Activated CD8-positive, alpha-beta memory T cell treated with anti-CD3 and anti-CD28 coated beads for 1 hour (primary cell): ENCODE data around the gene TMEM141.
"Not testable (repeated sequence)": the region's sequence is repeated elsewhere in the genome, so short reads cannot be mapped to it uniquely, and the experiment has no call there.

ENCODE experiments used
- DNase-seq, 2 donors: peaks; one replicate each; pipeline ENCODE4 v3.0.0-alpha.2; 2020; ENCODE audit warnings: low read depth in 1 of 2; ENCODE audit errors: extremely low read depth in 1 of 2

The TMEM141 gene

DNA sequence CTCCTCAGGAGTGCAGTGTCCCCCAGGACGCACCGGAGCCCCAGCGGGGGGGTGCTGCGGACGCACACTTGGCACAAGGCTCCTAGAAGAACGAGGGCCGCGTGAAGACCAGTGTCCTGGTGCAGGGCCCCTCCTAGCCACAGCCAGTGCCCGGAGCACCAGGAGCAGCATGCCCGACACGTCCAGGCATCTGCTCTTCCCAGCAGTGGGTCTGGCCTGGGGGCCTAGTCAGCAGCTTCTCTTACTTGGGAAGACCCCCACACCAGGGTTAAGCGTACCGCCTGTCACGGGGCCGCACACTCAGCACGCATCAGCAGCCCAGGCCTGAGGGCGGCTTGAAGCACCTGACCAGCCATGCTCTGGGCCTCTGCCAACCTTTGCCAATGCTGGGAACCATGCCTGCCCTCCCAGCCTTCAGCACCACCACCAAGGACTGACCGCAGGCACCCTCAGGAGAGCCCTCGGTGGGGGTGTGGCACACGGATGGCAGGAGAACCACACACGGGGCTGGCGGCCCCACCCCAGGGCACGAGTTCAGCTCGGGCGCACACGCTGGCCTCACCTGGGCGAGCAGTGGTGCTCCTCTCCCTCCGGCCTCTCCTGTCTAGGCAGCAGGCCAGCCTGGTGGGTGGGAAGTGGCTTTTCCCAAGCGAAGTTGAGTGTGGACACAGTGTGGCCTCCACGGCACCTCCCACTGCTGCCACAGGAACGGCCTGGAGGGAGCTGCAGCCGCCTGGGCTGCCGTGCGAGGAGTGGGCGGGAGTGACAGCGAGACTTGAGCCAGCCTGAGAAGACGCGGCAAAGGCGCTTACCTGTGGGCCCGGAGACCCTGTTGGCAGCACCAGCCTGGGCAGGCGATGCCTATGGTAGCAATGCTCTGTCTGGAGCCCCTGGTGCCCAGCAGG, 39.1 kb downstream of the TMEM141 start:
- DNase-seq = no peak

DNA sequence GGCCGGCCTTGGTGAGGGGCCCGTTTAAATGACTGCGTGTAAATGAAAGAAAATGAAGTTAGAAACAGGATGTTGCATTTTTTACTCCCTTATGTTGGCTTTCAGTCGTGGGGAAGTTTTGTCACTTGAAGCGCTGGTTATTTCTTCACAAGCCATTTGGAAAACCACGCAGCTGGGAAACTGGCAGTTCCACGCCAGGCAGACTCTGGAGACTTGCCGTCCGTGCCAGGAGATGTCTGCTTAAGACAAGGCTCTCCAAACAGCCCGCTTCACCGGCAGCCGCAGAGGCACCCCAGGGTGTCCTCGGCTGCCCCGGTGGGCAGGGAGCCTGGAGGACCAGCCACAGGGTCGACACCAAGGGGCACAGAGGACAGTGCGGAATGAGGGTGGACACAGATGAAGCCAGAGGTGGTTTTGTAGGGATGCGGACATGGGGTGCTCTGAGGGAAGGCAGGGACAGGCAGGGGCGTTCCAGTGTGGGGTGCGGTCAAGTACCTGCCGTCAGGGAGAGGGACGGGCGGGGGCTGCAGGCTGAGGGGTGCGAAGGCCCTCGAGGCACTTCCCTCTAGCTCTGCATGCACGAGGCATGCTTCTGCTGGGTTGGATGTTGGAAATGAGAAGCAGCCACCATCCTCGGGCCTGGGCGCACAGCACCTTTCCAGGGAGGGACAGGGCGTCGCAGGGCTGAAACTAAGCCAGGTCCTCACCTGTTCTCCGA, 40.0 kb downstream of the TMEM141 start:
- no peak for DNase-seq

DNA sequence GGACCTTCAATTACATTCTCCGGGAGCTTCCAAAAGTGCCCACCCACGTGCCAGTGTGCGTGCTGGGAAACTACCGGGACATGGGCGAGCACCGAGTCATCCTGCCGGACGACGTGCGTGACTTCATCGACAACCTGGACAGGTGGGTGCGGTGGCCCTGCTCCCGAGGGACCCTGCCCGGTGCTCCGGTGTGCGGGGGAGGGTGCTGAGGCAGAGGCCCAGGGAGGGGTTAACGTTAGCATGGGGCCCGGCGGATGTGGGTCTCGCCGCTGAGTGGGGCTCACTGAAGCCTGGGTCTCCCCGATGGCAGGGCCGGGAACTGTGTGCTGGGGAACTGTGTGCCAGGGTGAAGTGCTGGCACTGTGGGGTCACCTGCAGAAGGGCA, 40.6 kb downstream of the TMEM141 start:
- DNase-seq = no peak

DNA sequence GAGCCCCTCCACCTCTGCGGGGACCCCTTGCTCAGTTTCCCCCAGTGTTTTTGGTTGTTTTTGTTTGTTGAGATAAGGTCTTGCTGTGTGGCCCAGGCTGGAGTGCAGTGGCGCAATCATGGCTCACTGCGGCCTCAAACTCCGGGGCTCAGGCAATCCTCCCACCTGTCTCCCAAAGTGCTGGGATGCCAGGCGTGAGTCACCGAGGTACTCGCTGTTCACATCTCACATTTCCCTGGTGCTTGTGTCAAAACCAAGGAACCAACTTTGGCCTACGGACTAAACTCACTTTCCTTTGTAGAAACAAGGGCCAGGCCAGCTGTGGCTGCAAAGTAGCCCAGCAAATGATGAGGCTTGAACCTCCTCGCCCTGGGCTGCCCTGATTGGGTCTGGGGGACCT, 41.4 kb downstream of the TMEM141 start:
- DNase-seq = no peak

DNA sequence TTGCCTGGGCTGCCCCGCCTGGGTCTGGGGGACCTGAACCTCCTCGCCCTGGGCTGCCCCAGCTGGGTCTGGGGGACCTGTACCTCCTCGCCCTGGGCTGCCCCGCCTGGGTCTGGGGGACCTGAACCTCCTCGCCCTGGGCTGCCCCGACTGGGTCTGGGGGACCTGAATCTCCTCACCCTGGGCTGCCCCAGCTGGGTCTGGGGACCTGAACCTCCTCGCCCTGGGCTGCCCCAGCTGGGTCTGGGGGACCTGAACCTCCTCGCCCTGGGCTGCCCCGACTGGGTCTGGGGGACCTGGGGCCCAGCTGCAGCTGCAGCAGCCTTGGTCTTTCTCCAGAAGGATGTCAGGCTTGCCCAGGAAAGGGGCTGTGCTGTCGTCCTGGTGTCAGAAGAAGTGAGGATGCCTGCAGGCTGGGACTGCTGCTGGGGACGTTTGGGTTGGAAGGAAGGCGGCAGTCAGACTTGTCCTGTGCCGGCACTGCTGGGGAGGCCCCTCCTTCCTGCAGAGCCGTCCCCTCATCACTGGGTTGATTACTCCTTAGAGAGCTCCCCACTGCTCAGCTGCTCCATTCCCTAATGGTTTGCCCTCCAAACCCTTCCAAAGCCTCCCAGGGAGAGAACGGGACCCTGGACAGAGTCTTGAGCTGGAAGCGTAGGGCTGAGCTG, 42.4 kb downstream of the TMEM141 start:
- not testable (repeated sequence) for DNase-seq

DNA sequence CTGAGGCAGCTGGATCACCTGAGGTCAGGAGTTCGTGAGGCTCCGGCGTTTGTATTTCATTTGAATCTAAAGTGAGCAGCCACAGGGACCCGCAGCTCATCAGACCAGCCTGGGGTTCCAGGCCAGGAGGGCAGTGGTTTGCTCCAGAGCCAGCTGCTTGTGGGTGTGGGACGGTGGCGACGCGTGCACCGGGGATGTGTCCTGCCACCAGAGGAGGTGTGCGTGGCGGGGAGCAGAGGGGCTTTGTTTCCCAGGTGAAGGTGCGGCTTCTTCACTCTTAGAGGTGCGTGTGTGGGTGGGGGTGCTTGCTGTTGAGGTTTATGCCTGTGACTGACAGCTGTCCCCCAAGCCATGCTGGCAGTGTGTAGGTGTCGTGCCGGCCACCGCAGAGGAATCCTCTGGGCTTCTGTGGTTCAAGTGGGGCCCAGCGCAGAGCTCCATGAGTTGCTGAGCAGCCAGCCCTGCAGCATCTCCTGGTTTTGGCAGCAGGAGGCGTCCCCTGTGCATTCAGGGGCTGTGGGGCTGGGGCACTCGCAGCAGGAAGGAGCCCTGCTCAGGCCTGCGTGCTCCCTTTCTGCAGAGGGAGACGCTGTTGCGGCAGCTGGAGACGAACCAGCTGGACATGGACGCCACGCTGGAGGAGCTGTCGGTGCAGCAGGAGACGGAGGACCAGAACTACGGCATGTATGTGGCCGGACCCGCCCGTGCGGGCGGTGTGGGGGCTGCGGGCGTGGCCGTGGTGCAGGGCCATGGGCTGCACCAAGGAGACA, 44.2 kb downstream of the TMEM141 start:
- no peak for DNase-seq

DNA sequence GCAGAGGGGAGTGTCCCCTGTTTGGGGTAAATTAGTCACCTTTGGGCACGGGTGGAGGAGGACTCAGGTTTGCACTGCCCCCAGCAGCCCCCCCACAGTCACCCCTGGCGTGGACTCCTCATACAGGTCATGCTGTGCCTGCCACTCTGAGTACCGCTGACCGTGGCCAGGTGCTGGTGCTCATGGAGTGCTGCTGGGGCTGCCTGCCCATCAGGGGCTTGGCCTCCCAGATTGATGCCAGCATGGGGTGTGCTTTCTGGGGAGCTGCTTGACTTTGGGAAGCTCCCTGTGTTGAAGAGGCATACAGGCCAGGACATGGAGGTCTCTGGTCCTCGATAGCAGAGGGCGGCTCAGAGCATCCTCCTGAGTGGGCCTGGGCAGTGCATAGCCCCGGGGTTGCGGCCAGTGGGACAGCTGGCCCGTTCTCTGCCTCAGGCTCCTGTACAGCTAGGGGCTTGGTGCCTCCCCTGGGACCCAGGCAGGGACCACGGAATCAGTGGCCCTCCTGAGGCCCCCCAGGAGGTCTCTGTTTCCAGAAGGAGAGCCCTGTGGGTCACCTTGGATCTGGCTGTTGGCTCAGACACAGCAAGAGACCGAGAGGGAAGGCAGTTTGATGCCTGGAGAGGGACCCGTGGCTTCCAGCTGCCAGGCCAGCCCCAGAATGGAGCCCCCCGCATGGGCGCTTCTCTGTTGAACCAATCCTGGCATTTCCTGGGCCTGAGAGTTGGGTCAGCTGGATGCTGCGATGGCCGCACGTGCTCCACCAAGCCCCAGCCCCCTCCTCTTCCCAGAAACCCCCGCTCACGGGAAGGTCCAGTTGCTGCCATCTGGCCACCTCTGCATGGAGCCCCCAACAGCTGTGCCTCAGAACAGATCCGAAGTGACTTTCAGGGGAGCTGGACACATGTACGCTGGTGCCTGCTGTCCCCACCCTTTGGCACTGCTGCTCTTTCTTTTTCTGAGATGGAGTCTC, 45.1 kb downstream of the TMEM141 start:
- no peak for DNase-seq

DNA sequence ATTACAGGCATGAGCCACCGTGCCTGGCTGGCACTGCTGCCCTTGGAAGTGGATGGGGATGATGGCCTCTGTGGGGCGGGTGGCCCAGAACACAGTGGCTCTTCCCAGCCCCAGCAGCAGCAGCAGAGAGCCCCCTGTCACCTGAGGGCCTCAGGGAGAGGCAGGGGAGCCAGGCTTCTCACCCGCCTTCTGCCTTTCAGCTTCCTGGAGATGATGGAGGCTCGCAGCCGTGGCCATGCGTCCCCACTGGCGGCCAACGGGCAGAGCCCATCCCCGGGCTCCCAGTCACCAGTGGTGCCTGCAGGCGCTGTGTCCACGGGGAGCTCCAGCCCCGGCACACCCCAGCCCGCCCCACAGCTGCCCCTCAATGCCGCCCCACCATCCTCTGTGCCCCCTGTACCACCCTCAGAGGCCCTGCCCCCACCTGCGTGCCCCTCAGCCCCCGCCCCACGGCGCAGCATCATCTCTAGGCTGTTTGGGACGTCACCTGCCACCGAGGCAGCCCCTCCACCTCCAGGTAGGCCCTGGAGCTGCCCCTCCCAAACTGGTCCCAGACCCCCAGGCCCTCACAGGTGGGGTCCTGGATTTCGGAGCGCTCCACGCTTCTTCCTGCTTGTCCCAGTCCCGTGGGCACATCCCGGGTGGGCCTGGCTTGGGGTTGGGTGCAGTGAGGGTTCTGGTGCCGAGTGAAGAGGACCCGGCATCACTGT, 46.2 kb downstream of the TMEM141 start:
- no peak for DNase-seq

DNA sequence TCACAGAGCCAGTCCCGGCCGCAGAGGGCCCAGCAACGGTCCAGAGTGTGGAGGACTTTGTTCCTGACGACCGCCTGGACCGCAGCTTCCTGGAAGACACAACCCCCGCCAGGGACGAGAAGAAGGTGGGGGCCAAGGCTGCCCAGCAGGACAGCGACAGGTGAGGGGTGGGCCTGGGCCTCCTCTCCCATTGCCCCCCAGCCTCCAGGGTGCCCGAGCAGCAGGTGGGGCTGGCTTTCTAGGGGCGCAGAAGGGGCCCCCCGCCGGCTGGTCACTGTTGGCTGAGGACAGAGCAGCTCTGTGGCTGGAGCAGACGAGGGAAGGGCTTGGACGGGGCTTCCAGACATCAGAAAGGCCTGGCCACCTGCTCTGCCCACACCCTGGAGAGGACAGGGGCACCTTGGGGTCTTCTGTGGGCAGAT, 46.7 kb downstream of the TMEM141 start:
- not testable (repeated sequence) for DNase-seq

DNA sequence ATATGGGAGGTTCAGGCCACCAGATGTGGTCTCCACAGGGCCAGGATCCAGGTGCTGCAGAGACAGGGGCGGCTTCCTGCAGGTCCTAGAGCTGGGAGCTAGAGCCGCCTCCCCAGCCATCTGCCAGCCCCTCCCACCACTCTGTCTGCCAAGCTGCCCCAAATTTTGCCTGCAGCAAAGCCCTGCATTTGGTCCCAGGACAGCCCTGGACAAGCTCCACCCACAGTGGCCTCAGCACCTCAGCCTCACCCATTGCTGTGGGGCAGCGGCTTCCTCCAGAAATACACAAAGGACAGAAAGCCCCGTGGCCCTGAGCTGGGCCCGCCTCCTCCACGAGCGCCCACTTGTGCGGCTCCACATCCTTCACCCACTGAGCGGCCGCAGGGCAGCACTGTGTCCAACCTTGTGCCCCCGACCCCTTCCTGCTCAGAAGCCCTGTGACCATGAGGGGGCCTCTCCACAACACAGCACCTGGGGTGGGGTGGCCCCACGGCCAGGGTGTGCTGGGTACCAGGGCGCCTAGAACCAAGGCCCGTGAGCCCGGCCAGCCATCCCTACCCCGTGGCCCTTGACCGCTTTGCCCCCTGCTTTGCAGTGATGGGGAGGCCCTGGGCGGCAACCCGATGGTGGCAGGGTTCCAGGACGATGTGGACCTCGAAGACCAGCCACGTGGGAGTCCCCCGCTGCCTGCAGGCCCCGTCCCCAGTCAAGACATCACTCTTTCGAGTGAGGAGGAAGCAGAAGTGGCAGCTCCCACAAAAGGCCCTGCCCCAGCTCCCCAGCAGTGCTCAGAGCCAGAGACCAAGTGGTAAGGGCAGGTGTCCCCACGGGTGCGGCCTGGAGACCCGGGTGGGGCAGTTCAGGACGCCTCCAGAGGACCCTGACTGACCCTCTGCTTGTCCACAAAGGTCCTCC, 47.4 kb downstream of the TMEM141 start:
- no peak for DNase-seq

DNA sequence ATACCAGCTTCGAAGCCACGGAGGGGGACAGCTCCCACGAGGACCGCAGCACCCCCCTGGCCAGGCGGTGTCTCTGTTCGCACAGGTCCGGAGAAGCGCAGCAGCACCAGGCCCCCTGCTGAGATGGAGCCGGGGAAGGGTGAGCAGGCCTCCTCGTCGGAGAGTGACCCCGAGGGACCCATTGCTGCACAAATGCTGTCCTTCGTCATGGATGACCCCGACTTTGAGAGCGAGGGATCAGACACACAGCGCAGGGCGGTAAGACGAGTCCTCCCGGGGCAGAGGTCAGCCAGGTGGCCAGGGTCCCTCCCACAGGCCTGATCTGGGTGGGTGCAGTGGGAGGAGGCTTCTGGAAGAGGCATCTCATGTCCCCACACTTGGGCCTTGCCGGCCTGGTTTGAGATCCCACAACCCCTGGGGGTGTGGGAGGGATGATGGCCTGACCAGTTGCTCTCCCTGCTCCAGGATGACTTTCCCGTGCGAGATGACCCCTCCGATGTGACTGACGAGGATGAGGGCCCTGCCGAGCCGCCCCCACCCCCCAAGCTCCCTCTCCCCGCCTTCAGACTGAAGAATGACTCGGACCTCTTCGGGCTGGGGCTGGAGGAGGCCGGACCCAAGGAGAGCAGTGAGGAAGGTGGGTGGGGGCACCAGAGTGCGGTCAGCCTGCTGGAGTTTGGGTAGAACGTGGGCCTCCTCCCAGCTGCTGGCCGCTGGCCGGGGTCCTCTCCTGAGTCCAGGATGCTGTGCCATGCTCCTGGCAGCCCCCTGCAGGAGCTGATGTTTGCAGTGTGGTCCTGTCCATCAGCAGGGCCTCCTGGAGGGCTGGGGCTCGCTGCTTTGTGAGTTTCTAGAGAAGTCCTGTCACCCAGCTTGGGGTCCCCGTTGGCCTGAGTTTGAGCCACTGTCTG, 48.3 kb downstream of the TMEM141 start:
- no peak for DNase-seq

DNA sequence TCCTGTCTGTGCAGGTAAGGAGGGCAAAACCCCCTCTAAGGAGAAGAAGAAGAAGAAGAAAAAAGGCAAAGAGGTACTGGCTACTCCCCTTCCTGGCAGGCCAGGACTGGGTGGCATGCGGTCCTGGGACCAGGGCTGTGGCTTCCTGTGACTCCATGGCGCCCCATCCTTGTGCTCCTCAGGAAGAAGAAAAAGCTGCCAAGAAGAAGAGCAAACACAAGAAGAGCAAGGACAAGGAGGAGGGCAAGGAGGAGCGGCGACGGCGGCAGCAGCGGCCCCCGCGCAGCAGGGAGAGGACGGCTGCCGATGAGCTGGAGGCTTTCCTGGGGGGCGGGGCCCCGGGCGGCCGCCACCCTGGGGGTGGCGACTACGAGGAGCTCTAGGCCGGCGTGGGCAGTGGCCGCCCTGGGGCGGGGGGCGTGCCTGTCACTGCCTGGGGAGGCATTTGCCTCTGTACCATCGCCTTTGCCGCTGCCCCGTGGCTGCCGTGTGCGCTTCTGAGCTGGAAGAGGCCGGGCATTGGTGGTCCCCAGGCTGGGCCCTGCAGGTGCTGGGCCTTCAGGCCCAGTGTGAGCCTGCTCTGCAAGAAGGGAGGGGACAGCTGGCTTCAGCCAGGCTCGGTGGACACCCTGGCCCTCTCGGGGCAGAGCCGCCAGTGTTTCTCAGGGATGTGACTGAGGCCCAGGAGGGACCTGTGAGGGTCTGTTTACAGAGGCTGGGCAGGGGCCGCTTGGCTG, 49.2 kb downstream of the TMEM141 start:
- DNase-seq = no peak

DNA sequence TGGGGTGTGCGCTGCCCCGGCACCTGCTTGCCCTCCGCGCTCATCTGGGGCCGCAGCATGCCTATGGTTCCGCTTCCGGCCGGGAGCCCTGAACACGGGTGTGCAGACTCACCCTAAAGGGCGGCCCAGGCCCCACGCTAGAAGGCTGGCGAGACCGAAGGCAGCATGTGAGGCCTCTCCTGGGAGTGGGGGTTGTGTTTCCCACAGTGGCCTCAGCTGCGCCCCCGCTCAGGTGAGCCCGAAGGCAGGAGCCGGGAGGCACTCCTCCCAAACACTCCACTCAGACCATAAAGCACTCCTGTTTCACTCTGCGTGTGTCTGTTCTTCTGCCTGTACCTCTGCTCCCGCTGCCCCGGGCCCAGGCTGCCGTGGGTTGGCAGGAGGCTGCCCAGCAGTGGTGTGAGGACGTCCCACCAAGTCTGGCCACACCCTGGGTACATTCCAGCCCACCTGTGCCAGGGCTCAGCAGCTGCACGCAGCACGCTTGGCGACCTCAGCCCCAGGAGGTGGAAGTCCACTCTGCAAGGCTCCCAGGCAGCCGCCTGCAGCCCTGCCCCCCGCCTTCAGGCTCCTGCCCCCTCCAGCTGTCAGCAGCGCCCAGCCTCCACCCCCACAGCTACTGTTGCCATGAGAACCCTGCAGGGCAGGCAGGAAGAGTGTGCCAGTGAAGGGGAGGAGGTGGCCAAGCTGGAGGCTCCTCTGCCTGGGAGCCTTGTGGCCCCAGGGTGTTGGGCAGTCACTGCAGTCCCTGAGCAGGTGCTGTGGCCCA, 49.9 kb downstream of the TMEM141 start:
- no peak for DNase-seq

DNA sequence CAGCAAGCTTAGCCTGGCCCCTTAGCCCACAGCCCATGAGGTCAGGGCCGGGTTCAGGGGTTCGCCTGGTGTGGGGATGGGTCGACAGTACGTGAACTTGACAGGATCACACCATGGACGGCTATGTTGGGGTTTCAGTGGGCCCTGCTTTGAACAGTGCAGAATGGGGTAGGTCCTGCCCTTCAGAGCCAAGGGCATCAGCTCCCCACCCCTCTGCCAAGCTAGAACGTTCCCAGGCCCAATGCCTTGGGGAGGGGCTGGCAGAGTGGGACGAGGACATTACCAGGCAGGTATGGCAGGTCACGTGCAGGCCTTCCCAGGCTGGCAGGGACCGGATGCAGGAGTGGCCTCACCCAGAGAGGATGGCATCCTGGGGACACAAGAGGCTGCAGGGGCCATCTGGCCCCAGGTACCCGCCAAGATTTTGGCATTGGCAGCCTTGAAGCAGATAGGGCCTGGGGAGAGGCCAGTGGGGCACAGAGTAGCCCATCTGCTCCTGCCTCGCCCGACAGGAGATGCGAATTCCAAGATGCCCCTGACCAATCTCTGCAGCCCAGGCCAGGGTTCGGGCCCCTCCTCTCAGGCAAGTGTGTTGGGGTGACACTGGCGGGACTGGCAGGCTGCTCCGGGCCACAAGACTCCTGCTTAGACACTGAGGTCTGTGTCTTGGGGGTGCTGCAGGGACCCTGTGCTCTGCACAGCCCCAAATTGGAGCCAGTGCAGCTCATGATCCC, 50.7 kb downstream of the TMEM141 start:
- not testable (repeated sequence) for DNase-seq

DNA sequence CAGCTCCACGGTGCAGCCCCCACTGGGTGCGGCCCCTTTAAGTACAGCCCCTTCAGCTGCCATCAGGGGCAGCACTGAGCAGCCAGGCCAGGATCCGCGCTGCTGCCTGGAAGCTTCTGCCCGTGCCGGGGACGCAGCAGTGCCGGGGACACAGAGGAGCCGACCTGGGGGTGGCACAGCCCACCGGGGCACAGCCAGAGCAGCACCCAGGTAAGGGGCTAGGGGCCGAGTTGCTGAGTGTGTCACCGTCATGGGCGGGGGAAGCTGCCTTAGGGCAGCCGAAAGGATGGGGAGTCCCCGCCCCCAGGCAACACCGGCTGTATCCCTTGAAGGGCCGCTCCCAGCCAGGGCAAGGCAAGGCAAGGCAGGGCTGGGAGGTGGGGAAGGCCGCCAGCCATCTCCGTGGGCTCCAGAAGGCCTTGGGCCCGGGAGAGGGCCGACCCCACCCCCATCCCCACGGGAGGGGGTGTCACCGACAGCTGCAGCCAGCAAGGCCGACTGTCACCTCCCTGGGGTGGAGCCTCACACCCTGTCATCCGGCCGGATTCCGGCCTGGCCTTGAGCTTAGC, 51.3 kb downstream of the TMEM141 start, which contains the start of gene AJM1:
Gene AJM1, plus strand, starts transcription at position 99 of the 569 bp plus-strand sequence. CDS start 1,937 bp downstream, outside the sequence.
- peak; percentile 40 to 66 for DNase-seq
